ENCODE measurements around the gene NEDD4L. TPM values are rescaled to one million over a fixed set of nuclear protein-coding genes. Genes with fewer than 3 reads are reported as not detected.

The NEDD4L gene
- total RNA-seq, 1 donor from 2014 or later = 95.9 TPM

GRCh38 chr18:58196881-58197872 is 153.2 kb downstream of the NEDD4L start:
- peak overlapping the region; percentile 15 for H3K4me3 ChIP-seq (ENCODE audit: low read depth, low read length)
- DNase-seq (ENCODE audit: low read depth) = no peak
- TF ChIP-seq CTCF (conservative IDR thresholded peaks at IDR 0.05; ENCODE audit: low read depth, low read length) = no peak

GRCh38 chr18:58201268-58201667 is 157.2 kb downstream of the NEDD4L start:
- H3K4me3 ChIP-seq (ENCODE audit: low read depth, low read length) = no peak overlapping the region
- no peak for TF ChIP-seq CTCF (conservative IDR thresholded peaks at IDR 0.05; ENCODE audit: low read depth, low read length)
- DNase-seq (ENCODE audit: low read depth) = no peak

GRCh38 chr18:58201733-58202730 is 158.0 kb downstream of the NEDD4L start:
- DNase-seq (ENCODE audit: low read depth) = no peak
- TF ChIP-seq CTCF (conservative IDR thresholded peaks at IDR 0.05; ENCODE audit: low read depth, low read length) = no peak
- H3K4me3 ChIP-seq (ENCODE audit: low read depth, low read length) = no peak overlapping the region

- no peak for DNase-seq (ENCODE audit: low read depth)
- TF ChIP-seq CTCF (conservative IDR thresholded peaks at IDR 0.05; ENCODE audit: low read depth, low read length) = no peak
- H3K4me3 ChIP-seq (ENCODE audit: low read depth, low read length) = no peak overlapping the region
These were observed 160.9 kb downstream of the NEDD4L start for GRCh38 chr18:58204776-58205442.

- TF ChIP-seq CTCF (conservative IDR thresholded peaks at IDR 0.05; ENCODE audit: low read depth, low read length) = no peak
- no peak overlapping the region for H3K4me3 ChIP-seq (ENCODE audit: low read depth, low read length)
- DNase-seq (ENCODE audit: low read depth) = no peak
These were observed 161.6 kb downstream of the NEDD4L start for GRCh38 chr18:58205443-58206160.

Data from epithelial cell of proximal tubule (primary cell).